BLaER1 (cell line): ENCODE results near the gene ZBTB46.

ENCODE experiments used
- H3K27ac ChIP-seq: shearing (Covaris generic); formaldehyde crosslinking; 2 replicates; pipeline ENCODE4 v1.8.1; 2022
- H3K27me3 ChIP-seq: shearing (Covaris generic); formaldehyde crosslinking; 2 replicates; pipeline ENCODE4 v1.8.1; 2022
- H3K36me3 ChIP-seq: shearing (Covaris generic); formaldehyde crosslinking; 2 replicates; pipeline ENCODE4 v1.8.1; 2022
- H3K4me1 ChIP-seq: shearing (Covaris generic); formaldehyde crosslinking; 2 replicates; pipeline ENCODE4 v1.8.1; 2022
- H3K4me2 ChIP-seq: shearing (Covaris generic); formaldehyde crosslinking; 2 replicates; pipeline ENCODE4 v1.8.1; 2022
- H3K4me3 ChIP-seq: shearing (Covaris generic); formaldehyde crosslinking; 2 replicates; pipeline ENCODE4 v1.8.1; 2022
- H3K9ac ChIP-seq: shearing (Covaris generic); formaldehyde crosslinking; 2 replicates; pipeline ENCODE4 v1.8.1; 2022
- H3K9me3 ChIP-seq: shearing (Covaris generic); formaldehyde crosslinking; 2 replicates; pipeline ENCODE4 v1.8.1; 2022
- H4K20me1 ChIP-seq: shearing (Covaris generic); formaldehyde crosslinking; 2 replicates; pipeline ENCODE4 v1.8.1; 2022
- Cebpa-rat ChIP-seq: shearing (Covaris generic); IDR thresholded peaks from 2 replicates; pipeline ENCODE4 v1.8.1; 2022

The ZBTB46 gene

DNA sequence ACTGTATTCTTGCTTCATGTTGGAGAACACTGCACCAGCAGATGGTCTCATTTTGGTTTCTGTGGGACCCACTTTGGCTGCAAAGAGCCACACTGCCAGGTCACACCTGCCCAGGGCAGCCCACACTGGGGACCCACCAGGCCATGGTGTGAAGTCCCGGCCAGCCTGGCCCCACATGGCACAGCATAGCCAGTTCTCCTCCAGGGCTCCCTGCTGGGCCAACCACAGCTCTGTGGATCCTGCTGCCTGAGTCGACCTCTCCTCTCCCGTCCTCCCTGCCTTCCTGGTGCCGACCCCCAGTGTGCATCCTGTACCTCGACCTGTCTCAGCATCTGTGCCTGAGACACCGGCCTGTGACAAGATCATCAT is 126.3 kb downstream of the ZBTB46 start:
- Histone ChIP-seq H3K9ac (no peak overlapping the region), H3K9me3 (no peaks in the 10 kb centered on the region), H3K36me3 (peaks cover 78% of the 10 kb centered on the region), H3K4me2 (no peak overlapping the region), H3K27me3 (no peaks in the 10 kb centered on the region), H4K20me1 (peaks cover 84% of the 10 kb centered on the region), H3K27ac (no peak overlapping the region), H3K4me3 (no peak overlapping the region), H3K4me1 (peaks cover 35% of the 10 kb centered on the region)
- no peak for TF ChIP-seq Cebpa-rat

DNA sequence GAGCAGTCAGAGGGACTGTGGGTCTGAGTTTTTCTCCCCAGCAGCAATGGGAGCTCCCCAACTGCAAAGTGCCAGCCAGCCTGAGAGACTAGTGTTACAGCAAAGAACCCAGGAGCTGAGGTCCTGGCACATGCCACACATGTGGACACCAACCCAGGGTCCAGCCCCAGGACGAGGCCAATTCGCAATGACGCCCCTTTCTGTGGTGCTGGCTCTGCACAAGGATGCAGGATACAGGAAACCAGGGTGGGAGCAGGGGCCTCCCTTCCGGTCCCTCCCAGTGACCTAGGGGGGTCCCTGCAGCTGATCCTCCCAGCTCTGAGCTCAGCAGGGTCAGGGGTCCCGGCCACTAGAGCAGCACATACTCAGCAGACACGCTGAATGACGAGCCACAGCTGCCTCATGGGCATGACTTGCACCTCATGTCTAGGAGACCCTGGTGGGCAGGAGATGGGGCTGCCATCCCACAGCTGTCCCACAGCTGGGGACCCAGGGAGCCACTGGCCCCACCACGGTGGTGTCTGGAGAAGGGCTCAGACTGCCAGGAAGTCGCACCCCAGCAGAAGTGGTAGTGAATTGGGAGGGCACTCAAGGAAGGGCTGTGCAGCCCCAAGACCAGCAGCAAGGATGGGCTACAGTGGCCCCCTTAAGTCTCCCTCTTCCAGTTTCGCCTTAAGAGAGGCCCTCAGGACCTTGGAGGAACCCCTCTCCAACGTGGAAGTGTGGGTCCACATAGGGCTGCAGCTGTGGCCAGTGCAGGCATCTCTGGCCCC is 126.9 kb downstream of the ZBTB46 start:
- no peak overlapping the region for H3K27ac ChIP-seq
- H3K36me3 ChIP-seq: peaks cover 75% of the 10 kb centered on the region
- H3K9me3 ChIP-seq: no peaks in the 10 kb centered on the region
- peaks cover 84% of the 10 kb centered on the region for H4K20me1 ChIP-seq
- H3K9ac ChIP-seq: no peak overlapping the region
- H3K4me1 ChIP-seq: peaks cover 35% of the 10 kb centered on the region
- TF ChIP-seq Cebpa-rat: no peak
- no peaks in the 10 kb centered on the region for H3K27me3 ChIP-seq
- H3K4me2 ChIP-seq: no peak overlapping the region
- H3K4me3 ChIP-seq: no peak overlapping the region

DNA sequence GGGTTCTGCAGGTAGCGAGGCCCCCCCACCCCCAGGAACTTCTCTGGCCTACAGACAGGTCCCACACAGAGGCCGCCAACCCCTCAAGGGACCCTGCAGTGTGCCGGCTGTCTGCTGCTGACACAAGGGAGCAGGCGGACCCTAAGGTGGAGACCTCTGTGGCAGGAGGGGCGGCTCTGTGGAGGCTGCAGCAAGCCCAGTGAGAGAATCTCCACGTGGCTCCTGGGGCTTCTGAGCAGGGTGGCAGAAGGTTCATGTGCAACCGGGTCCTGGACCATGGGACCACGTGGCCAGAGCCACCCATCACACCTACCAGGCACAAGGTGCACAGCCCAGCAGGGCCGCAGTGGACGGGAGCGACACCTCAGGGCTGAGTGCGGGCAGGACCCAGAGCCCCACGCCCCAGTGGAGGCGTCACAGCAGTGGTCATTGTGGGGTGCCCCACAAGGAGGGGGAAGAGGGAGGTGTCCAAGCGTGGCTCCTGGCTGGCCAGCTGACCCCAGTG is 127.5 kb downstream of the ZBTB46 start:
- Histone ChIP-seq H3K36me3 (peaks cover 74% of the 10 kb centered on the region), H4K20me1 (peaks cover 84% of the 10 kb centered on the region), H3K4me1 (peaks cover 35% of the 10 kb centered on the region), H3K27me3 (no peaks in the 10 kb centered on the region), H3K27ac (no peak overlapping the region), H3K9me3 (no peaks in the 10 kb centered on the region), H3K4me2 (no peak overlapping the region), H3K4me3 (no peak overlapping the region), H3K9ac (no peak overlapping the region)
- no peak for TF ChIP-seq Cebpa-rat

DNA sequence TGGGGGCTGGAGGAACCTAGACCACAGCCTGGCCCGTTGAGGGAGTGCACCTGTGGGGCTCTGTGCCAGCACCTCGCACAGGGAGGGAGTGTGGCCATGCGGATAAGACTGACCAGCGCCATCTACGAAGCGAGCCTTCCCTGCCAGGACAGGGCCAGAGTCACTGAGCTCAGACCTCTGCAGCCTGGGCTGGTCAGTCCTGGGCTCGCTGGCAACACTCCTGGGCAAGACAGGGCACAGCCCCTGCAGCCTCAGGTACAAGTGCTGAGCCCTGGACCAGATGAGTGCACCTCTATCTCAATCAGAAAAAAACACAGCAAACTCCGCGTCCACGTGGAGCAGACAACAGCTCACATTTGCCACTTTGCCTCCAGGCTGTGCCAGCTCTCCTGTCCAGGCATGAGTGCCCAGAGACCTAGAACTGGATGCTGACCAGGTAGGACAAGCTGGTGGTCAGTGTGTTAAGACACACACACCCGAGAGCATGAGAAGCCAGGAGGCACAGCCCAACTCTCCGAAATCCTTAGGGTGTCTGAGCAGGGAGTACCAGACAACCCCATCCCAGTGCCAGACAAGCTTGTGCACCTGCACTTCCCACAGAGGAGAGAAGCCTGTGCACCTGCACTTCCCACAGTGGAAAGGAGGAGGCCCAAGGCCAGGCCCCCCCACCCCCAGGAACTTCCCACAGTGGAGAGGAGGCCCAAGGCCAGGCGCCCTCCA is 128.2 kb downstream of the ZBTB46 start:
- no peak overlapping the region for H3K4me2 ChIP-seq
- peaks cover 39% of the 10 kb centered on the region for H3K4me1 ChIP-seq
- no peaks in the 10 kb centered on the region for H3K9me3 ChIP-seq
- peaks cover 85% of the 10 kb centered on the region for H4K20me1 ChIP-seq
- no peak overlapping the region for H3K9ac ChIP-seq
- no peaks in the 10 kb centered on the region for H3K27me3 ChIP-seq
- no peak for TF ChIP-seq Cebpa-rat
- no peak overlapping the region for H3K27ac ChIP-seq
- H3K4me3 ChIP-seq: no peak overlapping the region
- peaks cover 73% of the 10 kb centered on the region for H3K36me3 ChIP-seq

DNA sequence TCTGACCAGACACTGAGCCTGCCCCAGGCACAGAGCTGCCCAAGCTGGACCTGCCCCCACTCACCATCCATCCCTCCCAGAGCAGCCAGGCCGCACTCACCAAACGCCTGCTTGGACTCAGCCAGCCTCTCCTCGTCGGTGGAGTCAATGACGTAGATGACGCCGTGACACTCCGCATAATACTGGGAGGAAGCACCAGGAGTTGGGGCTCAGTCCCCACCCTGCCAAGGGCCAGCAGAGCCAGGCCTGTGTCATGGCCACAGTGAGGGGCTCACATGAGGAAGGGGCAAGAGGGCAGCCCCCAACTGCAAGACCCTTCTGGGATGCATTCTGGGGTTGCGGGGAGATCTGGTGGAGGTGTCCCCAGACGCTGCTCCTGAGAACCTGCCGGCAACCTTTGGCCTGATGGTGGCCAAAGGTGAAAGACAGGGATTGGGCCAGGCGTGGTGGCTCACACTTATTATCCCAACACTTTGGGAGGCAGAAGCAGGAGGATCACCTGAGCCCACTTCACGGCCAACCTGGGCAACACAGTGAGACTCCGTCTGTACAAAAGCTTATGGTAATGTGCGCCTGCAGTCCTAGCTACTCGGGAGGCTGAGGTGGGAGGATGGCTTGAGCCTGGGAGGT is 128.9 kb downstream of the ZBTB46 start:
- peaks cover 89% of the 10 kb centered on the region for H4K20me1 ChIP-seq
- H3K36me3 ChIP-seq: peaks cover 73% of the 10 kb centered on the region
- peaks cover 47% of the 10 kb centered on the region for H3K4me1 ChIP-seq
- H3K27me3 ChIP-seq: no peaks in the 10 kb centered on the region
- H3K4me3 ChIP-seq: no peak overlapping the region
- H3K4me2 ChIP-seq: no peak overlapping the region
- no peak overlapping the region for H3K27ac ChIP-seq
- TF ChIP-seq Cebpa-rat: no peak
- H3K9ac ChIP-seq: no peak overlapping the region
- no peaks in the 10 kb centered on the region for H3K9me3 ChIP-seq

DNA sequence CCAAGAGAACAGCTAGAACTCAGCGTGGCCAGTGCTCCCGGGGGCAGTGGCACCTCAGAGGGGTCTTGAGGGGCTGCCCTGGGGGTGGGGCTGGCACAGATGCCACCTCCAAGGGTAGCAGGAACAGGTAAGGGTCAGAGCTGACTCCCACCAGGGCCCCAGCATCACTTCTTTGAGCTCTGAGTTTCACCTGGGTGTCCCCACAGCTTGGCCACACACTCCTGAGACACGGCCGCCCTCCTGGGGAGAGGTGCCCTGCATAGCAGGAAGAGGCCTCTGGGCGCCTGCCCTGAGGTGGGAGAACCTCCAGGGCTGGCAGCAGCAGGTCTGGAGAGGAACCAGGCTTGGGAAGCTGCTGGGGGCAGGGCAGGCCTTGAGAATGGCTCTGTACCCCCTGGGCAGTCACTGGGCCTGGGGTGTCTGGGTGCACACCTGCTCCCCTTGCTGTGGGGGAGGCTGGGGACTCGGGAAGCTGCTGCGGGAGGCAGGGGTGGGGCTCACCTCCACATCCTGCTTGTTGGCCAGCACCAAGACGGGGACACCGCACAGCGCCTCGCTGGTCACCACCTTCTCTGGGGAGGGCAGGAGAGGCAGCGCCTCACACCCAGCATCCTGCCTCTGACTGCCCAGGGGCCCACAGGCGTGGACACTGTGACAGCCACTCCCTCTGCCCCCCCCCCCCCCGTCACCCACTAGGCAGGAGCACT is 129.6 kb downstream of the ZBTB46 start:
- no peak for TF ChIP-seq Cebpa-rat
- Histone ChIP-seq H3K4me3 (no peak overlapping the region), H4K20me1 (peaks cover 89% of the 10 kb centered on the region), H3K9ac (no peak overlapping the region; the same call in 1 of the 2 replicates), H3K4me2 (no peak overlapping the region), H3K9me3 (no peaks in the 10 kb centered on the region), H3K27ac (no peak overlapping the region), H3K27me3 (no peaks in the 10 kb centered on the region), H3K4me1 (peaks cover 49% of the 10 kb centered on the region), H3K36me3 (peaks cover 72% of the 10 kb centered on the region)

DNA sequence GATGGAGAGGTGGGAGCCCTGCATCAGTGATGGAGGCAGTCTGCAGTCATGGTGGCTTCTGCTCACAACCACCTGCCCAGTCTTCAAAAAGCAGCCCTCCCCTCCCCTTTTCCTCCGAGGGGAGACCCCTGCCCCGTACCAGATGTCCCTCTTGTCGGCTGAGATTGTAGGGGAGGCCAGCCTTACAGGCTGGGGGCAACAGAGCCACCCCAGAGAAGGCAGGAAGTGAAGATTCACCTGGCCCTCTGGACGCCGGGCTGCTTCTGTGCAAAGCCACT is 130.1 kb downstream of the ZBTB46 start:
- no peak overlapping the region; the same call in 1 of the 2 replicates for H3K9ac ChIP-seq
- H3K27me3 ChIP-seq: no peaks in the 10 kb centered on the region
- peaks cover 49% of the 10 kb centered on the region for H3K4me1 ChIP-seq
- H3K36me3 ChIP-seq: peaks cover 67% of the 10 kb centered on the region
- no peak overlapping the region for H3K27ac ChIP-seq
- no peaks in the 10 kb centered on the region for H3K9me3 ChIP-seq
- peaks cover 85% of the 10 kb centered on the region for H4K20me1 ChIP-seq
- H3K4me2 ChIP-seq: no peak overlapping the region
- no peak for TF ChIP-seq Cebpa-rat
- H3K4me3 ChIP-seq: no peak overlapping the region

DNA sequence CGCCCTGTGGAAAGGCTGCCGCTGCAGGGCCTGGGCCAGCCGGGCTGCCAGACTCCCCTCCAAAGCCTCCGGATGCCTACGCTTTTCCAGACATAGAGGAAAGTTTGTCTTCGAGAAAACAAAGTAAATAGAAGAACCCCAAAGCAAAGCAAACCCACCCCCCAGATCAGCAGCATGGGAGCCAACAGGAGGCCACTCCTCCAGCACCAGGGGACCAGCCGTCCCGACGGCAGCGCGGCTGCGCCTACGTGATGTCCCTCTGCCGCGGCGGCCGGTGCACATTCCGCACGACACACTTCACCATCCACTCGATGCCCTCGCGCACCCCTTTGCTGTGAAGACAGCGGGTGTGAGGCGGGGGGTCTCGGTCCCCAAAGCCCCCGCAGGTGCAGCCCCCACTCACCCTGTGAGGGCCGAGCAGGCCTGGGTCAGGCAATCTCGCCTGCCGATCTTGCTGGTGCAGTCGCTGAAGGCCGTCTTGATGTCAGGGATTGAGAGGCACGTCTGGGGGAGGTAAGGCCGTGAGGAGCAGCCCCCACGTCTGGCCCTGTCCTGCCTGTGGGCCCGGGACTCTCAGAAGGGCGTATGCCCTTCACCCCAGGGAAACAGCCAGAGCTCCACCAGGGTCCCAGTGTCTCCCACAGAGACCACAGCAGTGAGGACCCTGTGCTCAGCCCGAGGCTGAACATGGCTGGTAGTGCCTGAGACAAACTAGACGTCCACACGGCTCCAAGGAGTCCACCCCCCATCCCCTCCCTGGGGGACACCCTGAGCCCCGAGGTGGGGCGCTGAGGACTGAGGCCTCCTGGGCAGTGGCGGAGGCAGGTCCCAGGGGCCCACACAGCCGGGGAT is 130.6 kb downstream of the ZBTB46 start:
- no peak for TF ChIP-seq Cebpa-rat

More for the DNA sequence above, 130.6 kb downstream of the ZBTB46 start:
- H3K4me3 ChIP-seq: no peak overlapping the region
- H3K4me1 ChIP-seq: peaks cover 52% of the 10 kb centered on the region
- H3K36me3 ChIP-seq: peaks cover 66% of the 10 kb centered on the region
- no peak overlapping the region for H3K27ac ChIP-seq
- peak overlapping the region; percentile 34 for H3K4me2 ChIP-seq
- no peak overlapping the region for H3K9ac ChIP-seq
- H3K9me3 ChIP-seq: no peaks in the 10 kb centered on the region
- H3K27me3 ChIP-seq: no peaks in the 10 kb centered on the region
- peaks cover 79% of the 10 kb centered on the region for H4K20me1 ChIP-seq
